ENCODE results near the gene CLEC1B. TPM values are rescaled to one million over a fixed set of nuclear protein-coding genes. Genes with fewer than 3 reads are reported as not detected.

The CLEC1B gene
- total RNA-seq, 1 experiment from 2014 or later = not detected

DNA sequence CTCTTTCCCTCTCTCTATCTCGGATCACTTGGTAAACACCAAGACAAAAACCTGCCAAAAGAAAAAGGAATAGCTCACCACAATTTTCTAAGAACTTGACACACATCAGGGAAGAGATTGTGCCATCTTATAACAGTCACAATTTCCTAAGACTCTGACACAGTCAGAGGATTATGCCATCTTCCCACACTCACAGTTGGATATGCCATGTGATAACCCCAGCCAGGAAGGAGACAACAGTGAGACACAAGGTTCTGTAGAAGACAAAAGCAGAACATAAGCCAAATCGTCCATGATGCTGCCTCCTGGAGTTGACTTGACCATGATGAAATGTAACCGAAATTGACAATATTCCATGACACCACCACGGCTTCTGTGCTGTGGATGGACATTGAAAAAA, 28.8 kb upstream of the CLEC1B start:
- no TSS peak for BruUV-seq (replicated peaks)
- POLR2A ChIA-PET = interaction anchor here (0.7 kb wide), 1 partner anchor 11 kb away, joined by 3 read pairs; no protein-coding TSS in a partner anchor
- Histone ChIP-seq H3K9me3 (ENCODE audit: control insufficient read depth in 1 of 2, insufficient read depth in 1 of 2, low read depth in 1 of 2, low read length in 2 of 2) (no peaks in the 10 kb centered on the region), H3K4me3 (replicated peaks in 1 of 2; ENCODE audit: low read depth in 1 of 2, low read length in 2 of 2) (no peak overlapping the region), H3K4me1 (ENCODE audit: control insufficient read depth in 1 of 2, insufficient read depth in 2 of 2, low read length in 2 of 2) (no peaks in the 10 kb centered on the region), H3K9me2 (ENCODE audit: insufficient read depth) (no peaks in the 10 kb centered on the region), H3K79me2 (ENCODE audit: insufficient read depth, low read length) (no peaks in the 10 kb centered on the region), H3K9ac (ENCODE audit: low read length) (no peak overlapping the region), H2AFZ (ENCODE audit: low read depth, low read length, poor library complexity, severe bottlenecking) (no peak overlapping the region), H3K27me3 (ENCODE audit: insufficient read depth, low read length) (peaks cover 11% of the 10 kb centered on the region), H3K36me3 (ENCODE audit: control insufficient read depth in 1 of 2, insufficient read depth in 2 of 2, low read length in 2 of 2) (no peaks in the 10 kb centered on the region), H4K20me1 (ENCODE audit: insufficient read depth) (no peaks in the 10 kb centered on the region), H3K4me2 (ENCODE audit: low read length) (no peak overlapping the region), H3K27ac (ENCODE audit: low read depth, low read length) (no peak overlapping the region)
- DNase-seq (ENCODE audit: low read depth, low spot score) (no peak), ATAC-seq (no peak)
- intact Hi-C loops (cut with micrococcal nuclease) = no loop called here
- CTCF ChIA-PET = no interaction called here
- RAD21 ChIA-PET (ENCODE audit: low non-redundant PET in 1 of 2, low total read pairs in 2 of 2, uncharacterized antibody in 2 of 2, unreplicated experiment in 2 of 2) = no interaction called here
- no peak for TF ChIP-seq POLR2A (IDR thresholded peaks at IDR 0.05; ENCODE audit: borderline replicate concordance, extremely low read depth, insufficient read depth, insufficient read length)
- TF ChIP-seq, protein P1, sequence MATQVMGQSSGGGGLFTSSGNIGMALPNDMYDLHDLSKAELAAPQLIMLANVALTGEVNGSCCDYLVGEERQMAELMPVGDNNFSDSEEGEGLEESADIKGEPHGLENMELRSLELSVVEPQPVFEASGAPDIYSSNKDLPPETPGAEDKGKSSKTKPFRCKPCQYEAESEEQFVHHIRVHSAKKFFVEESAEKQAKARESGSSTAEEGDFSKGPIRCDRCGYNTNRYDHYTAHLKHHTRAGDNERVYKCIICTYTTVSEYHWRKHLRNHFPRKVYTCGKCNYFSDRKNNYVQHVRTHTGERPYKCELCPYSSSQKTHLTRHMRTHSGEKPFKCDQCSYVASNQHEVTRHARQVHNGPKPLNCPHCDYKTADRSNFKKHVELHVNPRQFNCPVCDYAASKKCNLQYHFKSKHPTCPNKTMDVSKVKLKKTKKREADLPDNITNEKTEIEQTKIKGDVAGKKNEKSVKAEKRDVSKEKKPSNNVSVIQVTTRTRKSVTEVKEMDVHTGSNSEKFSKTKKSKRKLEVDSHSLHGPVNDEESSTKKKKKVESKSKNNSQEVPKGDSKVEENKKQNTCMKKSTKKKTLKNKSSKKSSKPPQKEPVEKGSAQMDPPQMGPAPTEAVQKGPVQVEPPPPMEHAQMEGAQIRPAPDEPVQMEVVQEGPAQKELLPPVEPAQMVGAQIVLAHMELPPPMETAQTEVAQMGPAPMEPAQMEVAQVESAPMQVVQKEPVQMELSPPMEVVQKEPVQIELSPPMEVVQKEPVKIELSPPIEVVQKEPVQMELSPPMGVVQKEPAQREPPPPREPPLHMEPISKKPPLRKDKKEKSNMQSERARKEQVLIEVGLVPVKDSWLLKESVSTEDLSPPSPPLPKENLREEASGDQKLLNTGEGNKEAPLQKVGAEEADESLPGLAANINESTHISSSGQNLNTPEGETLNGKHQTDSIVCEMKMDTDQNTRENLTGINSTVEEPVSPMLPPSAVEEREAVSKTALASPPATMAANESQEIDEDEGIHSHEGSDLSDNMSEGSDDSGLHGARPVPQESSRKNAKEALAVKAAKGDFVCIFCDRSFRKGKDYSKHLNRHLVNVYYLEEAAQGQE (IDR thresholded peaks at IDR 0.05; ENCODE audit: low read depth) = no peak
- no peak for TF ChIP-seq ELF1 (IDR thresholded peaks at IDR 0.05; ENCODE audit: borderline replicate concordance, low read depth)
- no peak for TF ChIP-seq EGR1 (IDR thresholded peaks at IDR 0.05; ENCODE audit: low read depth)
- no peak for TF ChIP-seq RAD21 (IDR thresholded peaks at IDR 0.05; ENCODE audit: low read depth)
- TF ChIP-seq, protein P2, sequence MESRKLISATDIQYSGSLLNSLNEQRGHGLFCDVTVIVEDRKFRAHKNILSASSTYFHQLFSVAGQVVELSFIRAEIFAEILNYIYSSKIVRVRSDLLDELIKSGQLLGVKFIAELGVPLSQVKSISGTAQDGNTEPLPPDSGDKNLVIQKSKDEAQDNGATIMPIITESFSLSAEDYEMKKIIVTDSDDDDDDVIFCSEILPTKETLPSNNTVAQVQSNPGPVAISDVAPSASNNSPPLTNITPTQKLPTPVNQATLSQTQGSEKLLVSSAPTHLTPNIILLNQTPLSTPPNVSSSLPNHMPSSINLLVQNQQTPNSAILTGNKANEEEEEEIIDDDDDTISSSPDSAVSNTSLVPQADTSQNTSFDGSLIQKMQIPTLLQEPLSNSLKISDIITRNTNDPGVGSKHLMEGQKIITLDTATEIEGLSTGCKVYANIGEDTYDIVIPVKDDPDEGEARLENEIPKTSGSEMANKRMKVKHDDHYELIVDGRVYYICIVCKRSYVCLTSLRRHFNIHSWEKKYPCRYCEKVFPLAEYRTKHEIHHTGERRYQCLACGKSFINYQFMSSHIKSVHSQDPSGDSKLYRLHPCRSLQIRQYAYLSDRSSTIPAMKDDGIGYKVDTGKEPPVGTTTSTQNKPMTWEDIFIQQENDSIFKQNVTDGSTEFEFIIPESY (IDR thresholded peaks at IDR 0.05; ENCODE audit: extremely low read depth, insufficient replicate concordance, low read length) = no peak
- TF ChIP-seq YY1 (IDR thresholded peaks at IDR 0.05; ENCODE audit: extremely low read depth, insufficient replicate concordance, low read depth, low read length) = no peak
- TF ChIP-seq ZNF274 (IDR thresholded peaks at IDR 0.05; ENCODE audit: low read depth, low read length) = no peak
- TF ChIP-seq JUND (IDR thresholded peaks at IDR 0.05) = no peak
- TF ChIP-seq FOSL1 (IDR thresholded peaks at IDR 0.05; ENCODE audit: low read depth) = no peak
- TF ChIP-seq CBX3 (IDR thresholded peaks at IDR 0.05; ENCODE audit: low read depth) = no peak
- no peak for TF ChIP-seq ZFX (IDR thresholded peaks at IDR 0.05)
- no peak for TF ChIP-seq CEBPB (IDR thresholded peaks at IDR 0.05; ENCODE audit: low read depth)
- TF ChIP-seq SRF (IDR thresholded peaks at IDR 0.05; ENCODE audit: low read depth) = no peak
- TF ChIP-seq, protein P3, sequence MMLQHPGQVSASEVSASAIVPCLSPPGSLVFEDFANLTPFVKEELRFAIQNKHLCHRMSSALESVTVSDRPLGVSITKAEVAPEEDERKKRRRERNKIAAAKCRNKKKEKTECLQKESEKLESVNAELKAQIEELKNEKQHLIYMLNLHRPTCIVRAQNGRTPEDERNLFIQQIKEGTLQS (IDR thresholded peaks at IDR 0.05) = no peak

Data from HCT116 (cell line).